ENCODE data around the gene TMEM204. TPM values are rescaled to one million over a fixed set of nuclear protein-coding genes. Genes with fewer than 3 reads are reported as not detected.

TMEM204 gene
- polyA plus RNA-seq, 3 donors: 15.9 to 23.6 (median 22.6) TPM

DNA sequence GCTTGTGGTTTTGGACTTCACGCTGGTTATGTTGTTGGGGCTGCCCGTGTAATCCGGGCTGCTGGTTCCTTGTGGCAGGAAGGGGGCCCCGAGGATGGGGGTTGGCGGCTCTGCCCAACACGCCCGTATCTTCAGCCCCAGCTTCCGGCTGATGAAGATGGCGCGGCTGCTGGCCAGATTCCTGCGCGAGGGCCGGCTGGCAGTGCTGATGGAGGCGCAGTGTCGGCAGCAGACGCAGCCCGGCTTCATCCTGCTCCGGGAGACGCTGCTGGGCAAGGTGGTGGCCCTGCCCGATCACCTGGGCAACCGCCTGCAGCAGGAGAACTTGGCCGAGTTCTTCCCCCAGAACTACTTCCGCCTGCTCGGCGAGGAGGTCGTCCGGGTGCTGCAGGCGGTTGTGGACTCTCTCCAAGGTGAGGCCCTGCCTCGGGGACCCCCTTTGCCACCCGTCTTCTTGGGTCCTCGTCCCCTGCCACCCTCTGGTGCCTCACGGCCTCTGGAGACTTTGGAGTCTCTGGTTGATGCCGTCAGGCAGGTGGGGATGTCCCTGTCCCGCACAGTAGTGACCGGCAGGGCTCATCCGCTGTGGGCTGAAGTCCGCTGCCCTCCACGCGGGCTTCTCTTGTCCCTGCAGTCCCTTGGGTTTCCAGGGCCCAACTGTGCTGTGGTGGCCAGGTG is 38.1 kb upstream of the TMEM204 start:
- DNase-seq (ENCODE audit: extremely low read depth in 1 of 11, low read depth in 9 of 11, low spot score in 4 of 11): no peak

DNA sequence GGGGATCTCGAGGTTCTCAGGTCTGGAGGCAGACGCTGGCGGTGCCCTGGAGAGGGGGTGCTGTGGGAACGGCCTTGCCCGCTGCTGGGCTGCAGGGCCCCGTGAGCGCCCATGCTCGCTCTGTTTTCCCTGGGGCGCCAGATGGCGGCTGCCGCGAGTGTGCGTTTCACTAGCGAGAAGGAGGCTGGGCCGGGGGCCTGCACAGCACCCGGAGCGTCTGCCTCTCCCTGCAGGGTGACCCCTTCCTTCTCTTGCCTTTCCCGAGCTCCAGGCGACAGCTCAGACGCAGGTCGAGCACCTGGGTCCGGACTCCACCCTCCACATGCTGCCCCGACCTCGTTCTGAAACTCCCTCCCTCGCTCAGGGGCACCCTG is 37.6 kb upstream of the TMEM204 start:
- DNase-seq (ENCODE audit: extremely low read depth in 1 of 11, low read depth in 9 of 11, low spot score in 4 of 11): no peak

DNA sequence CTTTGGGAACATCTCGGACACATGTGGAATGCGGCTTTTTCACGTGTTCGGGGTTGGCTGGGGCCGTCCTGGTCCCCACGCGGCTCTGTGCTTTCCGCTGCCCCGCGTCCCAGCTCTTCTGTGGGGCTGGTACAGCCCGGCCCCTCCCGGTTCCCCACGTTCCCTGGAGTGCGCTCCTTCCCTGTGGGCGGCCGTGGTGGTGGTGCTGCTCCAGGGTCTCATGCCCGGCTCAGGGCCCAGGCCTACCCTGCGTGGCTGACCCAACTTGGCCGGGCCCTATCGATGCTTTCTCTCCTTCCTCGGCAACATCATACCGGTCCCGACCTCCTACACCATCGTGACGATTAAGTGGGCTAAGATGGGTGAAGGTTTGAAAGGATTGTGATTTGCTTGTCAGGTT is 37.0 kb upstream of the TMEM204 start:
- no peak for DNase-seq (ENCODE audit: extremely low read depth in 1 of 11, low read depth in 9 of 11, low spot score in 4 of 11)

DNA sequence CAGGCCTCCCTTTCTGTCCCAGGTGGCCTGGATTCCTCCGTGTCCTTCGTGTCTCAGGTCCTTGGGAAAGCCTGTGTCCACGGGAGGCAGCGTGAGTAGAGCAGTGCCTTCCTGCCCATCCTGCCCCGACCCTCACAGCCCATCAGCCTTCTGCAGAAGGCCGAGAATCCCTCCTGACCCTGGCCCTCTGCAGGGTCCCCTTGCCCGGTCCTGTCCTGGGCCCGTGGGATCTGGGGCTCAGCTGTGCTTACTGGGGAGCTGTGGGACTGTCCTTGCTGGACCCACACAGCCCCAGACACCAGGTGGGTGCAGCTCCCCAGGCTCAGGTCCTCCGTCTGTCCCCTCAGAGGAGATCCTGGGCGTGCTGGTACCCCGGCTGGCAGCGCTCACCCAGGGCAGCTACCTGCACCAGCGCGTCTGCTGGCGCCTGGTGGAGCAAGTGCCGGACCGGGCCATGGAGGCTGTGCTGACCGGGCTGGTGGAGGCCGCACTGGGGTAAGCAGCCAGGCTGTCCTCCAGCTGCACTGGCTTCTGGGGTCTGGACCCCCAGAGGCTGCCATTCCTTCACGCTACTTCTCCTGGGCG is 36.4 kb upstream of the TMEM204 start:
- no peak for DNase-seq (ENCODE audit: extremely low read depth in 1 of 11, low read depth in 9 of 11, low spot score in 4 of 11)

DNA sequence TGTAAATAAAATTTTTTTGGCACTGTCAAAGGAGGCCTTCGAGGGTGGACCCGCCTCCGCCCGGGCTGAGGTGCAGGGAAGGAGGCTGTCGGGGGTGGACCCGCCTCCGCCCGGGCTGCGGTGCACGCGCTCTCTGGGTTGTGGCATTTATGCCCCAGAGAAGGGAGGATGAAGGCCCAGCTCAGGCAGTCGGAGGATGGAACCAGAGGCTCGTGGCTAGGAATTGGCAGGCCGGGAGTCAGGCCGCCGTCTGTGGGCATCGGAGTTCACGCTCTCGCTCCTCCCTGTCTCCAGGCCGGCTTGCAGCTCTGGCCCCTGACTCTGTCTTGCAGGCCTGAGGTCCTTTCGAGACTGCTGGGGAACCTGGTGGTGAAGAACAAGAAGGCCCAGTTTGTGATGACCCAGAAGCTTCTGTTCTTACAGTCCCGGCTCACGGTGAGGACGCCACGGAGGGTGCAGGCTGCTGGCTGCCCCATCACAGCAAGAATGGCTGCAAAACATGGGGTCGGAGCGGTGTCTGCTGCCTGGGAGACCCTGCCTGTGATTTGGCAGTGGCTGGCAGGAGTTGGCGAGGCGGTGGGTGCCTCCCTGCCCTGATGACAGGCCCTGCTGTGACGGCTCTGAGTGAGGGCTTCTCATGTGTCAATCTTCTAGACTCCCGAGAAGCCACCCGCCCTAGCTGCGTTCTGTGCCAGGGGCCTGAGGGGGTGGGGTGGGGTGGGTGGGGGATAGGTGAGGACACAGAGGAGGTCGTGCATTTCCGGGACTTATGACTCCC is 34.4 kb upstream of the TMEM204 start:
- no peak for DNase-seq (ENCODE audit: extremely low read depth in 1 of 11, low read depth in 9 of 11, low spot score in 4 of 11)

DNA sequence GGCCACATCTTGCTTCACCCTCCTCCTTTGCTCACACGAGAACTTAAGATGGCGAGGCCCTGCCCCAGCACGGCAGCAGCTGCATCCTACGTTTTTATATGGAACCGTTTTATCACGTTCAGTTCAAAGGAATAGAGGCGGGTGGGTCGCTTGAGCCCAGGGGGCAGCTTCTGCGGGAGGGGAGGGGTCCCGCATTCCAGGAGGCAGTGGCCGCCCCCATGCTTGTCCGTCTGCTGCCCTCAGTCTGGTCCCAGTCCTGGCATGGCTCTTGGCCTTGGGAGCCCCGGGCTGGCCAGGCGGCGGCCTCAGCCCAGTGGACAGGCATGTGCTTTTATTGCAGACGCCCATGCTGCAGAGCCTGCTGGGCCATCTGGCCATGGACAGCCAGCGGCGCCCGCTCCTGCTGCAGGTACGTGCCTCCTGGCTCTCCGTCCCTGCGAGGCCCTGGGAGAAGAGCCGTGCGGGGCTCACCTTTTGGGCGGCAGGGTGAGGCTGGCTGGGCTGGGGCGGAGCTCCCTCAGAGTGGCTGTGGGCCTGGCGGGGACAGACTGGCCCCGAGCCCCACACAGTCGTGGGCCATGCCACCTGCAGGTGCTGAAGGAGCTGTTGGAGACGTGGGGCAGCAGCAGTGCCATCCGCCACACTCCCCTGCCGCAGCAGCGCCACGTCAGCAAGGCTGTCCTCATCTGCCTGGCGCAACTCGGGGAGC is 33.6 kb upstream of the TMEM204 start:
- no peak for DNase-seq (ENCODE audit: extremely low read depth in 1 of 11, low read depth in 9 of 11, low spot score in 4 of 11)

DNA sequence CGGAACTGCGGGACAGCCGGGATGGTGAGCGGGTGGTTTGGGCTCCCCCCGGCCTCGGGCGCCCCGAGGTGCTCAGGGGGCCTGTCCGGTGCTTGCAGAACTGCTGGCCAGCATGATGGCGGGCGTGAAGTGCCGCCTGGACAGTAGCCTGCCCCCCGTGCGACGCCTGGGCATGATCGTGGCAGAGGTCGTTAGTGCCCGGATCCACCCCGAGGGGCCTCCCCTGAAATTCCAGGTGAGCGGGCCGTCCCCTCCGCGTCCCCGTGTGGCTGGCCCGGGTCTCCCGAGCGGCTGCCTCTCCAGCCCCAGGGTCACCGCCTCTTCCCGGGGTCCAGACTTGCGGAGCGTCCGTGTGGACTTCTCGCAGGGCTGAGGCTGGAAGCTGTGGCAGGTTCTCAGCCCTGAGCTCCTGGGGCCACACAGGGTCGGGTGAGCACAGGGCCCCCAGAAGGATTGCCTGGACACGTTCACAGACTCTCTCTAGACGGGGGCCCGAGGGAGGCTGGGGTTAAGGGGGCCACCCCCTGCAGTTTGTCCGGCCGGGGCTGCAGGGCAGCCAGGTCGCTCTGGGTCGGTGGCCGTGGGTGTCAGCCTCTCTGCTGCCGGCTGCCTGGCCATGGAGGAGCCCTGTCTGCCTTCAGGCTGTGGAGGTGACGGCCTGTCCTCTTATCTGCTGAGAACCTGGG is 32.9 kb upstream of the TMEM204 start:
- DNase-seq (ENCODE audit: extremely low read depth in 1 of 11, low read depth in 9 of 11, low spot score in 4 of 11): no peak

DNA sequence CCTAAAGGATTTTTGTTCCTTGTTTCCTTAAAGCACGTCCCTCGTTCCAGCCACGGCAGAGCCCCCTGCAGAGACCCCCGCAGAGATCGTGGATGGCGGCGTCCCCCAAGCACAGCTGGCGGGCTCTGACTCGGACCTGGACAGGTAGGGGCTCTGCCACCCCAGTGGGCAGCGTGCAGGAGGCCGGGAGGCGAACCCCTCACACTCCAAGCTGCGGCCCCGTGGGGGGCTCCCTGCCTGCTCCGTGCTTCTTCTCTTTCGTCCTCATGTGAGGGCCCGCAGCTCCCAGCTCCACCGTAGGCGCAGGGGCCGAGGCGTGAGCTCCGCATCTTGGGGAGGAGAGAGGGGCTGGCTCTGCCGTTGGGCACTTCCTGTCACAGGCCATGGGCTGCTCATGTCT is 31.8 kb upstream of the TMEM204 start:
- no peak for DNase-seq (ENCODE audit: extremely low read depth in 1 of 11, low read depth in 9 of 11, low spot score in 4 of 11)

DNA sequence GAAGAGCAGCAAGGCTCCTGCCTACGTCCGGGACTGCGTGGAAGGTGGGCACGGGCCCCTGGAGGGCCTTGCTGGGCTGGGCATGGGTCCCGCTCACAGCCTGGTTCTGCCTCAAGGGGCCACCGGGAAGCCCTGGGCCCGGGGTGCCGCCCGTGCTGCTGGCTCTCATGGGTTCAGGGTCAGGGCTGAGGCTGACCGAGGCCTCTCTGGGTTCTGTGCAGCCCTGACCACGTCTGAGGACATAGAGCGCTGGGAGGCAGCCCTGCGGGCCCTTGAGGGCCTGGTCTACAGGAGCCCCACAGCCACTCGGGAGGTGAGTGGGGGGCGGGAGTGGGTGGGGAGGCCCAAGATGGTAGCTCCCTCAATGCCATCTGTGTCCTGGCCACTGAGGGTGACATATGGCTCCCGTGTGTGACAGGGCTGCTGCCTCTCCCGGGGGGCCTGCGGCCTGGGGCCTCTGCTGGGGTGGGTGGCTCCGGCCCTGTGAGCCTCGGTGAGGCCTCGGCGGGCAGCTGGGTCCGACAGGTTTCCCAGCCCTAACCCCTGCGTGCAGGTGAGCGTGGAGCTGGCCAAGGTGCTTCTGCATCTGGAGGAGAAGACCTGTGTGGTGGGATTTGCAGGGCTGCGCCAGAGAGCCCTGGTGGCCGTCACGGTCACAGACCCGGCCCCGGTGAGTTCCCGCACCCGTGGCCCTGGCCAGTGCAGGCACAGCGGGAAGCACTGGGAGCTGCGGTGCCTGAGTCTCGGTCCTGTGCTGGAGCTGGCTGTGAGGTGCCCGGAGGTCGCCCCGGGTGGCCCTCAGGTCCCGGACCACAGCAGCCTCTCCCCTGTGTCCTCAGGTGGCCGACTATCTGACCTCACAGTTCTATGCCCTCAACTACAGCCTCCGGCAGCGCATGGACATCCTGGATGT is 31.1 kb upstream of the TMEM204 start:
- DNase-seq (ENCODE audit: extremely low read depth in 1 of 11, low read depth in 9 of 11, low spot score in 4 of 11): no peak

DNA sequence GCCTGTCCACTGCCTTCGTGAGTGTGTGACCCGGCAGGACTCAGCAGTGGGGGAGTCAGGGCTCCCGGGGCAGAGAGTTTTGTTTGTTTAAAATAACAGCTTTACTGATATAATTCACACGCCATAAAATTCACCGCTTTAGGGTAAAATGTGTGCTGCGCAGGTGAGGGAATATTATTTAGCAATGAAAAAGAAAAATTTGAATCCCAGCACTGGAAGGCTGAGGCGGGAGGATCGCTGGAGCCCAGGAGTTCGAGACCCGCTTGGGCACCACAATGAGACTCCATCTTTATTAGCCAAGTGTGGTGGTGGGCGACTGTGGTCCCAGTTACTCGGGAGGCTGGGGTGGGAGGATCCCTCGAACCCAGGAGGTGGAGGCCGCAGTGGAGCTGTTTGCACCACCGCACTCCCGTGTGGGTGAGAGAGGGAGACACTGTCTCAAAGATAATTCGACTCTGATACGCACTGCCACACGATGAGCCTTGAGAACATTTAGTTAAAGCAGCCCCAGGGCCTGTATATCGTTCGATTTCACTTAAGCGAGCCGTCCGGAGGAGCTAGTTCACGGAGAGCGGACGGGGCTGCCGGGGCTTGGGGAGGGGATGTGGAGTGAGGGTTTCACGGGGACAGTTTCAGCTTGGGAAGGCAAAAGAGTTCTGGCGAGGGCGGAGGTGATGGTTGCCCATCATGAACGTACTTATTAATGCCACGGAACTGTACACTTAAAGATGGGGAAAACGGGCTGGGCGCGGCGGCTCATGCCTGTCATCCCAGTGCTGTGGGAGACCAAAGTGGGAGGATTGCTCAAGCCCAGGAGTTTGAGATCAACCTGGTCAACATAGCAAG is 30.1 kb upstream of the TMEM204 start:
- no peak for DNase-seq (ENCODE audit: extremely low read depth in 1 of 11, low read depth in 9 of 11, low spot score in 4 of 11)

DNA sequence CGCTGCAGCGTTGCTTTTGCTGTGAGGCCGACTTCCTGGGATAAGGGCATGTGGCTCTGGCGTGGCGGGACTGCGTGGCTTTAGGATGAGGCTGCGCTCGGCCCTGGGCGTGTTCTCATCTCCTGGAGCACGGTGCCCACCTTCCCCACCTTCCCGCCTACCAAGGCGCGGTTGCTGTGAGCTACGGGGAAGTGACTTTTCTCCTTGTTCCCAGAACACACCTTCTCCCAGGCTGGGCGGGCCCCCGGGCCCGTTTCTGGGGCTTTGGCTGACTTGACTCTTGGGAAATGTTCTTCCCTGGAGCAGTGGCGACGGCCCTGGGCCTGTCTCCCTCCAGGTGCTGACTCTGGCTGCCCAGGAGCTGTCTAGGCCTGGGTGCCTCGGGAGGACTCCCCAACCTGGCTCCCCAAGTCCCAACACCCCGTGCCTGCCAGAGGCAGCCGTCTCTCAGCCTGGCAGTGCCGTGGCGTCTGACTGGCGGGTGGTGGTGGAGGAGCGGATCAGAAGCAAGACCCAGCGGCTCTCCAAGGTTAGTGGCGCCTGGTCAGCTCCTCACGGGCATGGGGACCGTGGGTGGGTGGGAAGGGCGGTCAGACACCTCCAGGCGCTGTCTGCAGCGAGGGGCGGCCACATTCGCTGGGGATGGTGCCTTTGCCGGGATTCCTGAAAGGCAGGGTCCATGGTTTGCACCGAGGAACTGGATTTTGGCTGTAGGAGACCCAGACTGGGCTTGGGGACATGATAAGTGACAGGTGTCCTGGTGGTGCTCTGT is 28.2 kb upstream of the TMEM204 start:
- DNase-seq (ENCODE audit: extremely low read depth in 1 of 11, low read depth in 9 of 11, low spot score in 4 of 11): no peak

DNA sequence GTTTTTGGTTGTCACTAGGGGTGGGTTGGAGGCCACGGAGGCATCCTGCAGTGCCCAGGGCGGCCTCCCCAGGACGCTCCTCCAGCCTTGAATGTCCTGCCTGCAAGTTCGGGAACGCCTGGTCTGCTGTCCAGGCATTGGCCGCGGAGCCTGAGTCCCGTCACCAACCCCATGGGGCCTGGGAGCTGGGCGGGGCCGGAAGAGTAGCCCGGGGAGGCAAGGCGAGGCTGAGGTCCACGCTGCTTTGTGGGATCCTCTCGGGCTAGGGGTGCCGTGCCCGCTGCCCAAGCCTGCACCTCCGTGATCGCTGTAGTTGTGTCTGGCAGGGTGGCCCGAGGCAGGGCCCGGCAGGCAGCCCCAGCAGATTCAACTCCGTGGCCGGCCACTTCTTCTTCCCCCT is 27.6 kb upstream of the TMEM204 start:
- DNase-seq (ENCODE audit: extremely low read depth in 1 of 11, low read depth in 9 of 11, low spot score in 4 of 11): no peak

DNA sequence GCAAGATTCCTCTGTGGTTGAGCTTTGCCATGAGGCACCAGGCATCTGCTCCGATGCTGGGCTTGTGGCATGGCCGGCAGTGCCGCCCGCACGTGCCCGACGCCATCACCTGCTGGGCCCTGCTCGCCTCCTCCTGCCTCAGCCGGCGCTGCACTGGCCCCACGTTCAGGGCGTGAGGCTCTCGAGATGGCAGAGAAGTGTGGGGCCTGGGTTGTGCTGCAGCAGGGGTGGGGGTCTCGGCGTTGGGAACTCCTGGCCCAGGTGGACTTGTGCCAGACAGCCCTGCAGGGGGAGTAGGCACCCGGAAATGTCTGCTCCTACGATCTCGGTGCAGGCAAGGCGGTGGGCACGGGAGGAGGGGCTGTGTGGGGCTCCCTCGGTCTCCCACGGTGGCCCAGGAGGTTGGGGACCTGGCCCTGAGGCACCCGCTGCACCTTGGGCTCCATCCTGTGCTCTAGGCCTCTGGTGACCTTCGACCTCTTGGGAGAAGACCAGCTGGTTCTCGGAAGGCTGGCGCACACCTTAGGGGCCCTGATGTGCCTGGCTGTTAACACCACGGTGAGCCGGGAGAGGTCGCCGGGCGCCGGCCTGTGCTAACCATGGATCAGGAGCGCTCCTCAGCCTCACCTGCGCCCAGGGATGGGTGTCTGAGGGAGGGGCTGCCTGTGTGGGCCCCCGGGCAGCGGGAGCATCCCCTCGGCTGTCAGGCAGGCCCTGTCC is 26.8 kb upstream of the TMEM204 start:
- DNase-seq (ENCODE audit: extremely low read depth in 1 of 11, low read depth in 9 of 11, low spot score in 4 of 11): no peak

DNA sequence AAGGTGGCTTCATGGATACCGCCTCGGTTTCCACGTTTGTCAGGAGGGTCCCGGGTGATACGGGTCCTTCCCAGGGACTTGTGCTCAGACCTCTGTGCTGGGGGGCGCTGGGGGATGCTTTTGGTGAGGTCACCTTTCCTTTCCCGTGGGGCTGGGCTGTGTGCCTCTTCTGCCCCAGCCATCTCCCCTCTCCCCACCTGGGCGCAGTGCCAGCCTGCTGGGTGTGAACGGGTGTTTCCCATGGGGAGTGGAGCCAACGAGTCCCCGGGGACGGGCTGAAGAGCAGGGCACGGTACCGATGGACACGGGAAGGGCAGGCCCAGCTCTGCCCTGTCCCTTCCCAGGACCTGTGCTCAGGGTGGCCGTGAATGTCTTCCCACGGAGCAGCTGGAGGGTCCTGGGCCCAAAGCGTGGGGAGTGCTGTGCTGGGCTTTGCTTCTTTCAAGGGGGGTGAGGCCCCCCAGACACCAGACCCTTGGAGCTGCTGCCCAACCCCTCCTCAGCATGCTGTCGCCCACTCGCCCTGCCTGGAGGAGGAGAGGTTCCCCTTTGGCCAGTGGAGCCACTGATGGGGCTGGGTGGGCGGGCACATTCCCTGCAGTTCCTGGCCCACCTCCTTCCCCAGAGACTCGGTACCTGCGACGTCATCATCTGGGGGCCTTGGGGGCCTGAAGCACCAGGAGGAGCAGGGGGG is 24.8 kb upstream of the TMEM204 start:
- no peak for DNase-seq (ENCODE audit: extremely low read depth in 1 of 11, low read depth in 9 of 11, low spot score in 4 of 11)

DNA sequence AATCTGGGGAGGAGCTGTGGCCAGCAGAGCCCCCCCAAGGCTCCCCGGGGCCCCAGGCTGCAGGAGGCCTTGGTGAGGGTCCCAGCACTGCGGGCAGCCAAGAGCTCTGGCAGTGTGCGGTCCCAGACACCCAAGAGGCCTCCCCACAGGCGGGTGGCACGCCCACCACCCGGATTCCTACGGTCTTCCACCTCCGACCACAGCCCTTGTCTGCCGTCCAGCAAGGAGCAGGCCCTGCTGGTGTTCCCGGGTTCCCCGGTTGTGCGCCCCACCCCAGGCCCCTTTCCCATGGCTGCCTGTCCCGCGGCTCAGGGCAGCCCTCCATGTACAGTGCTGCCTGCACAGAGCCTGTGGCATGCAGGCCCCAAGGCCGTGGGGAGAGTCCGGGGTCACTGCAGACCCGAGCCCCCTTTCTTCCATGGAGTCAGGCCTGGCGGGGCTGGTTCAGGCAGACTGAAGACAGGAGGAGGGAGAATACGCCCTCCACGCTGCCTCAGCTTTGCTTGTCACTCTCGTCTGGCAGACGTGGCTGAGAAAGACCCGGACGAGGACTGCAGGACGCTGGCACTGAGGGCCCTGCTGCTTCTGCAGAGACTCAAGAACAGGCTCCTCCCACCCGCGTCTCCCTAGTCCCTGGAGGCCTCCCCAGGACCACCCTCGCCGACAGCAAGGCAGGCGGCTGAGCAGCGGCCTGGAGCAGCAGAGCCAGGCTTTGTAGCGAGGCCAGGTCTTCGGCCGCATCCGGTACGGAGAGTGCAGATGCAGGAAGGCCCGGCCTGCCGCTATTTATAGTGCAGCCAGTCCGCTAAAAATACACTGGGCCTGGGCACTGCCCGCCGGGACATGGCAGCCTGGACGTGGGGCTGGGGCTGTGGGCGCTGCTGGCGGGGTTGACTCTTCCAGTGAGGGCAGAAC is 23.9 kb upstream of the TMEM204 start:
- DNase-seq (ENCODE audit: extremely low read depth in 1 of 11, low read depth in 9 of 11, low spot score in 4 of 11): no peak

All from renal cortex interstitium (tissue), 11 donors.